HG02623 (cell line): Measurements from ENCODE around the gene MDM4.

ENCODE experiments used
- ATAC-seq: cut with Tn5 transposase; IDR thresholded peaks from one replicate; pipeline ENCODE4 v1.9.1; 2021; ENCODE audit warnings: moderate library complexity; ENCODE audit not compliant: unreplicated experiment

The MDM4 gene

GRCh38 chr1:204576422-204576821 lies 60.2 kb downstream of the MDM4 start:
- no peak for ATAC-seq

GRCh38 chr1:204577794-204578478 lies 61.7 kb downstream of the MDM4 start:
- no peak for ATAC-seq

GRCh38 chr1:204578867-204579664 lies 62.9 kb downstream of the MDM4 start:
- ATAC-seq, result peak; percentile 70

- no peak for ATAC-seq
These were observed 63.5 kb downstream of the MDM4 start for GRCh38 chr1:204579681-204580080.

- ATAC-seq, result no peak
These were observed 64.7 kb downstream of the MDM4 start for GRCh38 chr1:204580862-204581261.

- ATAC-seq, result no peak
These were observed 65.6 kb downstream of the MDM4 start for GRCh38 chr1:204581759-204582158.

GRCh38 chr1:204583909-204584632 lies 67.9 kb downstream of the MDM4 start:
- ATAC-seq, result no peak

- no peak for ATAC-seq
These were observed 68.6 kb downstream of the MDM4 start for GRCh38 chr1:204584699-204585372.

- no peak for ATAC-seq
These were observed 71.4 kb downstream of the MDM4 start for GRCh38 chr1:204587621-204588020.

- no peak for ATAC-seq
These were observed 72.6 kb downstream of the MDM4 start for GRCh38 chr1:204588826-204589225.

GRCh38 chr1:204589409-204590038 lies 73.3 kb downstream of the MDM4 start:
- ATAC-seq, result no peak

- ATAC-seq, result no peak
These were observed 75.4 kb downstream of the MDM4 start for GRCh38 chr1:204591473-204592090.

GRCh38 chr1:204592246-204592948 lies 76.2 kb downstream of the MDM4 start:
- ATAC-seq, result no peak

- ATAC-seq, result no peak
These were observed 82.2 kb downstream of the MDM4 start for GRCh38 chr1:204598319-204598969.

GRCh38 chr1:204599098-204599497 lies 82.9 kb downstream of the MDM4 start:
- ATAC-seq, result no peak

- no peak for ATAC-seq
These were observed 83.4 kb downstream of the MDM4 start for GRCh38 chr1:204599596-204599995.

- no peak for ATAC-seq
These were observed 84.0 kb downstream of the MDM4 start for GRCh38 chr1:204600203-204600602.

- ATAC-seq, result no peak
These were observed 84.8 kb downstream of the MDM4 start for GRCh38 chr1:204600968-204601367.

GRCh38 chr1:204602111-204602579 lies 85.9 kb downstream of the MDM4 start:
- ATAC-seq, result no peak
